PC-3 (cell line): Measurements from ENCODE around the gene RPS19BP1. TPM values are rescaled to one million over a fixed set of nuclear protein-coding genes. Genes with fewer than 3 reads are reported as not detected.

Experiments used
- ATAC-seq: fragments of 200-7000 bp; cut with Tn5 transposase; 2 replicates; pipeline ENCODE4 v1.9.1; 2020; ENCODE audit warnings: mild to moderate bottlenecking, moderate library complexity
- BruUV-seq: library from RNA; stranded (reverse); fragments of 400-500 nt; replicated peaks from 2 replicates; lab custom pipeline; 2021; lab: Mats Ljungman, UMichigan
- CTCF ChIA-PET: fragments of 300-600 bp; sonication (Branson Sonifier 250); formaldehyde crosslinking; loops from one replicate; lab custom pipeline; 2022; ENCODE audit warnings: antibody characterized with exemption; lab: Charles Lee
- POLR2A ChIA-PET: fragments of 300-600 bp; sonication (Branson Sonifier 250); formaldehyde crosslinking; loops from one replicate; lab custom pipeline; 2022; ENCODE audit warnings: antibody characterized with exemption; ENCODE audit not compliant: unreplicated experiment; lab: Charles Lee
- DNase-seq: peaks from one replicate; pipeline ENCODE4 v3.0.0-alpha.2; 2015
- H2AFZ ChIP-seq: fragments of 300-600 bp; sonication (generic); 2 replicates; pipeline ENCODE4 v1.6.0; 2016; ENCODE audit warnings: antibody characterized with exemption, low read length
- H3F3A ChIP-seq: fragments of 300-600 bp; sonication (generic); one replicate; pipeline ENCODE4 v1.6.0; 2017; ENCODE audit warnings: antibody characterized with exemption, low read length, control low read depth, mild to moderate bottlenecking; ENCODE audit not compliant: unreplicated experiment
- H3K27ac ChIP-seq: fragments of 300-600 bp; sonication (generic); 2 replicates; pipeline ENCODE4 v1.5.1; 2016; ENCODE audit warnings: mild to moderate bottlenecking, low read length
- H3K27me3 ChIP-seq: fragments of 300-600 bp; sonication (generic); 2 replicates; pipeline ENCODE4 v1.6.1; 2016; ENCODE audit warnings: low read length, mixed read lengths
- H3K36me3 ChIP-seq: fragments of 300-600 bp; sonication (generic); 2 replicates; pipeline ENCODE4 v1.6.1; 2016; ENCODE audit warnings: low read depth, mixed run types, low read length, mixed read lengths
- H3K4me1 ChIP-seq: fragments of 300-600 bp; sonication (generic); 2 replicates; pipeline ENCODE4 v1.5.1; 2016; ENCODE audit warnings: low read length; ENCODE audit not compliant: insufficient read depth
- H3K4me2 ChIP-seq: fragments of 300-600 bp; sonication (generic); 2 replicates; pipeline ENCODE4 v1.6.0; 2016; ENCODE audit warnings: low read length
- H3K4me3 ChIP-seq: fragments of 300-600 bp; sonication (generic); 2 replicates; pipeline ENCODE4 v1.5.1; 2016; ENCODE audit warnings: mild to moderate bottlenecking, low read length, mixed read lengths
- H3K79me2 ChIP-seq: fragments of 300-600 bp; sonication (generic); 2 replicates; pipeline ENCODE4 v1.6.1; 2017; ENCODE audit warnings: low read length, mixed read lengths
- H3K9ac ChIP-seq: fragments of 300-600 bp; sonication (generic); 2 replicates; pipeline ENCODE4 v1.6.0; 2016; ENCODE audit warnings: mild to moderate bottlenecking, low read length
- H3K9me2 ChIP-seq: fragments of 300-600 bp; sonication (generic); replicated peaks from 2 replicates; pipeline ENCODE4 v1.6.1; 2016; ENCODE audit warnings: mixed run types, low read length, mixed read lengths
- H3K9me3 ChIP-seq: fragments of 300-600 bp; sonication (generic); 2 replicates; pipeline ENCODE4 v1.6.1; 2016; ENCODE audit warnings: low read length, mixed read lengths
- H4K20me1 ChIP-seq: fragments of 300-600 bp; sonication (generic); 2 replicates; pipeline ENCODE4 v1.6.1; 2016; ENCODE audit warnings: low read length, mixed read lengths
- CTCF ChIP-seq: fragments of 300-600 bp; sonication (generic); conservative IDR thresholded peaks from 2 replicates; pipeline ENCODE4 v1.5.1; 2017; ENCODE audit warnings: antibody characterized with exemption, low read depth, mild to moderate bottlenecking, low read length
- EZH2 ChIP-seq: fragments of 300-600 bp; sonication (generic); IDR thresholded peaks from one replicate; pipeline ENCODE4 v1.6.1; 2017; ENCODE audit warnings: antibody characterized with exemption, mild to moderate bottlenecking, low read length; ENCODE audit not compliant: unreplicated experiment
- EZH2phosphoT487 ChIP-seq: fragments of 300-600 bp; sonication (generic); IDR thresholded peaks from 2 replicates; pipeline ENCODE4 v1.6.1; 2018; ENCODE audit warnings: mild to moderate bottlenecking, antibody characterized with exemption, low read length, borderline replicate concordance
- intact Hi-C: fragments of 100-400 bp; cut with micrococcal nuclease; formaldehyde crosslinking; loops from 2 replicates; pipeline ENCODE4 v1.9.0; 2023
- total RNA-seq: library from RNA; depleted of rRNA; stranded (reverse); fragments of >200 nt; gene quantifications from 2 replicates; pipeline ENCODE4 v1.2.3, GENCODE V29; 2014

The RPS19BP1 gene
- total RNA-seq, 1 experiment from 2014 or later: 253 TPM

DNA sequence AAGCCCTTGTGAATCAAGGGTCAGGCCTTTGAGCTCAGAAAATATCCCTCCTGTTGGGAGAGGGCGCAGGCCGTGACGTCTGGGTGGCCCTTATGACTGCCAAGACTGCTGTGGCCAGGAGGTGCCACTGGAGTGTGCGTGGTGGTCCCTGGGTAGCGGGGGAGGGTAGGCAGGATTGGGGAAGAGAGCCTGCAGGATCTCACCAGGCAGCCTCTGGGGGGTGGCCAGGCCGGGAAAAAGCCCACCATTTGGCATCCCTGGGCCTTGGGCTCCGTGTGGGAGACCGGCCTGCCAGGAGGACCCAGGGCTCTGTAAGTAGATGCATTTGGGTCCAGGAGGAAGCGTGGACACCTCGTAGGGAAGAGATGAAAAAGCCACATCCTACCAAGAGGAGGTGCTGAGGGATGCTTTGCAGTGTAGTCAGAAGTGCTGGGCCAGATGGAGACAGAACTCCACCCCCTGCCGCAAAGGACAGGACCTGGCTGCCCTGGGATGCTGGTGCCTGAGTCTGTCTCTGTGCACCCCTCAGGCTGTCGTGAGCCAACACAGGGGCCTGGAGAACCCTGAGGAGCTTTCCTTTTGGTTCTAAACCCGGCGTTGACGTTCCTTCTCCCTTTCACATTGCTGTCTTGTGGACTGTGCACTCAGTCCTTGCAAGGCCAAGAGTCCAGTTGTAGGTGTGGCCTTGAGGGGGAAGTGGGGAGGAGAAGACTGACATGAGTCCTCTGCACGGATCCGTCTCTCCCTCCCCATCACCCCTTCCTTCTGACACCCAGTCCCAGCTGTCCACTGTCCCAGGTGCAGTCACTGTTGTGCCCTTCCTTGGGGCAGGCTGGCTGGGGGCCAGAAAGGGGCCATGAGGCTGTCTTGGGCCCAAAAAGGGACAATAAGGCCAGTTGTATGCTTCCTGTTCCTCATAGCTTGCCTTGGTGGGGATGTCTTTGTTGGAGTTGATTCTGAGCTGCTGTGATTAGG, 43.2 kb downstream of the RPS19BP1 start:
- H3K27me3 ChIP-seq: no peaks in the 10 kb centered on the region
- H3K4me2 ChIP-seq: no peak overlapping the region
- ATAC-seq (no peak), DNase-seq (no peak)
- no peak overlapping the region for H3K27ac ChIP-seq
- H3K9me2 ChIP-seq: no peaks in the 10 kb centered on the region
- H3K9me3 ChIP-seq: no peaks in the 10 kb centered on the region
- H3K4me3 ChIP-seq: no peak overlapping the region
- intact Hi-C loops: loop anchor here (10.0 kb wide), 1 partner anchor 55 kb away; no protein-coding TSS in a partner anchor
- H3K79me2 ChIP-seq: no peaks in the 10 kb centered on the region
- no peaks in the 10 kb centered on the region for H4K20me1 ChIP-seq
- H3K9ac ChIP-seq: no peak overlapping the region
- TF ChIP-seq EZH2: no peak
- no peak for TF ChIP-seq CTCF
- TF ChIP-seq EZH2phosphoT487: no peak
- H3F3A ChIP-seq: no peaks in the 10 kb centered on the region
- POLR2A ChIA-PET: no interaction called here
- H3K4me1 ChIP-seq: peaks cover 13% of the 10 kb centered on the region
- no peak overlapping the region for H2AFZ ChIP-seq
- no peaks in the 10 kb centered on the region for H3K36me3 ChIP-seq
- no TSS peak for BruUV-seq
- CTCF ChIA-PET: no interaction called here

- Histone ChIP-seq H3K9ac (no peak overlapping the region), H3K79me2 (no peaks in the 10 kb centered on the region), H3K27ac (no peak overlapping the region), H3K4me1 (peaks cover 5% of the 10 kb centered on the region), H3K27me3 (no peaks in the 10 kb centered on the region), H3K9me3 (no peaks in the 10 kb centered on the region), H2AFZ (no peak overlapping the region), H3K4me2 (no peak overlapping the region), H3K4me3 (no peak overlapping the region), H3K9me2 (no peaks in the 10 kb centered on the region), H3F3A (no peaks in the 10 kb centered on the region), H3K36me3 (no peaks in the 10 kb centered on the region), H4K20me1 (no peaks in the 10 kb centered on the region)
- ChIA-PET CTCF (no interaction called here), POLR2A (no interaction called here)
- DNase-seq (no peak), ATAC-seq (no peak)
- no TSS peak for BruUV-seq
- no peak for TF ChIP-seq CTCF
- no peak for TF ChIP-seq EZH2phosphoT487
- no peak for TF ChIP-seq EZH2
- intact Hi-C loops: no loop called here
Observed at GRCh38 chr22:39488563-39489083, 43.9 kb downstream of the RPS19BP1 start.
